ENCODE results near the gene ZBED1.
"Not testable (repeated sequence)": the region's sequence is repeated elsewhere in the genome, so short reads cannot be mapped to it uniquely, and the experiment has no call there.

- not testable (repeated sequence) for TF ChIP-seq CTCF, POLR2A (IDR thresholded peaks at IDR 0.05)
Measured at GRCh38 chrX:2469852-2470251, 30.9 kb downstream of the ZBED1 start.
